ENCODE measurements around the gene FAM9B. TPM values are rescaled to one million over a fixed set of nuclear protein-coding genes. Genes with fewer than 3 reads are reported as not detected.
"Not testable (repeated sequence)": the region's sequence is repeated elsewhere in the genome, so short reads cannot be mapped to it uniquely, and the experiment has no call there.

FAM9B gene
- total and polyA plus RNA-seq, 11 donors, result not detected

DNA sequence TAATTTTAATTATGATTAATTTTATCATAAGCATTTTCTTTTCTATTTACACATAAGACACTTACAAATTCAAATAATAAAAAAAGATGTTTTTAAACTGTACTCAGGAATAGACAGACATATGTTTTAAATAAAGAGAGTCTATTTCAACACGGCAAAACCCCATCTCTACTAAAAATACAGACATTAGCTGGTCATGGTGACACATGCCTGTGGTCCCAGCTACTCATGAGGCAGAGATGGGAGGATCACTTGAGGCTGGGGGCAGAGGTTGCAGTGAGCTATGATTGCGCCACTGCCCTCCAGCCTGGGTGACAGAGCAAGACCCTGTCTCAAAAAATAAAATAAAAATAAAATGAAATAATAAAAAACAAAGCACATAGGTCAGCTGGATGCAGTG lies 14.8 kb downstream of the FAM9B start:
- Histone ChIP-seq H3K36me3 (no peaks in the 10 kb centered on the region), H3K9me3 (no peaks in the 10 kb centered on the region), H3K27me3 (no peaks in the 10 kb centered on the region), H3K27ac (no peak overlapping the region), H3K4me3 (no peak overlapping the region), H3K4me1 (no peaks in the 10 kb centered on the region)
- TF ChIP-seq POLR2A (IDR thresholded peaks at IDR 0.05), result no peak
- TF ChIP-seq, protein P1, sequence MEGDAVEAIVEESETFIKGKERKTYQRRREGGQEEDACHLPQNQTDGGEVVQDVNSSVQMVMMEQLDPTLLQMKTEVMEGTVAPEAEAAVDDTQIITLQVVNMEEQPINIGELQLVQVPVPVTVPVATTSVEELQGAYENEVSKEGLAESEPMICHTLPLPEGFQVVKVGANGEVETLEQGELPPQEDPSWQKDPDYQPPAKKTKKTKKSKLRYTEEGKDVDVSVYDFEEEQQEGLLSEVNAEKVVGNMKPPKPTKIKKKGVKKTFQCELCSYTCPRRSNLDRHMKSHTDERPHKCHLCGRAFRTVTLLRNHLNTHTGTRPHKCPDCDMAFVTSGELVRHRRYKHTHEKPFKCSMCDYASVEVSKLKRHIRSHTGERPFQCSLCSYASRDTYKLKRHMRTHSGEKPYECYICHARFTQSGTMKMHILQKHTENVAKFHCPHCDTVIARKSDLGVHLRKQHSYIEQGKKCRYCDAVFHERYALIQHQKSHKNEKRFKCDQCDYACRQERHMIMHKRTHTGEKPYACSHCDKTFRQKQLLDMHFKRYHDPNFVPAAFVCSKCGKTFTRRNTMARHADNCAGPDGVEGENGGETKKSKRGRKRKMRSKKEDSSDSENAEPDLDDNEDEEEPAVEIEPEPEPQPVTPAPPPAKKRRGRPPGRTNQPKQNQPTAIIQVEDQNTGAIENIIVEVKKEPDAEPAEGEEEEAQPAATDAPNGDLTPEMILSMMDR (IDR thresholded peaks at IDR 0.05), result no peak
- ATAC-seq (no peak), DNase-seq (no peak)
- intact Hi-C loops (cut with DNase I), result no loop called here
- WGBS, 4 donors, result 78 to 84% (median 78%) methylated on average over 2 of the region's 2 CpGs

DNA sequence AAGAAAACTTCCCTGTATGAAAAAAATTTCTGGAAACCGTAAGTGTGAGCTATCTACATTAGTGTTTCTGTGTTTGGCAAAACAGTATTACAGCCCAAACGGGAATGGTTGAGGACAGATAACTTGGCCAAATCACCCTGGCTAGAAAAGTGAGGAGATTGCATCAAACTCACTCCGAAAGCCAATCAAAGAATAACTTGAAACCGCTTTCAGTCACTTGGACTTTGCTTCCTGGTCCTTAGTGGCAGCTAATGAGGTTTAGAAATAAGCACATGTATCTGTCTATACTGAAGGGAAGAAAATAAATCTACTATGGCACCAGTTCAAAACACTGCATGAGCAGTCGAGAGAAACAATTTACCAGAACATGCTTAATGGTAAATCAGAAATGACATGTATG lies 15.6 kb downstream of the FAM9B start:
- intact Hi-C loops (cut with DNase I); ATAC-seq; H3K36me3 ChIP-seq; H3K9me3 ChIP-seq; H3K27me3 ChIP-seq; H3K4me3 ChIP-seq; DNase-seq; H3K27ac ChIP-seq; H3K4me1 ChIP-seq: not testable (repeated sequence)
- 73 to 78% (median 76%) methylated on average over 5 of the region's 5 CpGs for WGBS, 4 donors

DNA sequence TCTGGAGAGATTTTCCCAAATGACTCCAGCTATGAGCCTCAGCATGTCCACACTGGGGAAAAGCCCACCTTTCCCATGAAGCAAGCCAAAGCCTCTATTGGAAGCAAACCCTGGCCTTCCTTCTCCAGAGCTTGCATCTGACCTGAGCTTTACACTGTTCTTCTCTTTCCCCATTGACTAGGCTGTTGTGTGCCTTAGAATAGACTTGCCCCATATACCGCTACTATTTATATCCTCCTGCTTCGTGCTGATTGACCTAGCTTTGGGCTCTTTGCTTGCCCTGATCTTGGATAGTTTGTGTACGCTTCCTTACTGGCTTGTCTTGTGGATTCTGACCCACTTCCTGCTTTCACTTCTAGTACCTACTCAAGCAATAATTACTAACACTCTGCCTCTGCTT lies 30.9 kb downstream of the FAM9B start:
- no peaks in the 10 kb centered on the region for H3K4me1 ChIP-seq
- H3K36me3 ChIP-seq, result no peaks in the 10 kb centered on the region
- no peak overlapping the region for H3K4me3 ChIP-seq
- intact Hi-C loops (cut with DNase I), result no loop called here
- H3K27me3 ChIP-seq, result peaks cover 0 to 11% (median 0%) of the 10 kb centered on the region in 9 donors
- no peak overlapping the region for H3K27ac ChIP-seq
- 38 to 63% (median 50%) methylated on average over 3 of the region's 3 CpGs for WGBS, 4 donors
- ATAC-seq, result peak in 2 of 4 donors; percentile 32 to 62
- DNase-seq, result no peak
- H3K9me3 ChIP-seq, result no peaks in the 10 kb centered on the region
- TF ChIP-seq POLR2A (IDR thresholded peaks at IDR 0.05), result no peak
- TF ChIP-seq, protein P1 (IDR thresholded peaks at IDR 0.05), result no peak

DNA sequence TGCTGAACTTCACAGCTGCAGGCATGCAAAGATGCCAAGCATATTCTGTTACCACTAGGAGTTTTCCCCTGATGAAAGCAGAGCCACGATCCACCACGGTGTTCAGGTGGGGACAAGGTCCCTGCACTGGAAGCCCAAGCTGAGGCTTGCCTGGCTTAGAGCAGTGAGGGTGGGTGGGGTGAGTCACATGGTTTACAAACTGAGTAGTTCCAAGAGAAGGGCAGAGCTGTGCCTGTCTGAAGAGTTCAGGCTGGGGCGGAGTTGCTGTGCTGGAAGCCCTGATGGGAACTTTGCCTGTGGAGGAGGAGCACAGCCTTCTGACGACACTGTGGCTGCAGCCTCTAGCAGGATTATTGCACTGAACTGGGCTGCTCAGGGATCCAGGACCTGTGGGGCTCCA lies 45.5 kb downstream of the FAM9B start:
- H3K4me3 ChIP-seq, result no peak overlapping the region
- no peaks in the 10 kb centered on the region for H3K4me1 ChIP-seq
- intact Hi-C loops (cut with DNase I), result no loop called here
- TF ChIP-seq, protein P1 (IDR thresholded peaks at IDR 0.05), result no peak
- TF ChIP-seq POLR2A (IDR thresholded peaks at IDR 0.05), result no peak
- ATAC-seq (peak; percentile 51 to 77 (median 62)), DNase-seq (peak in 1 of 5 donors; percentile 28)
- no peak overlapping the region for H3K27ac ChIP-seq
- WGBS, 4 donors, result 38 to 53% (median 47%) methylated on average over 3 to 4 of the region's 4 CpGs
- H3K36me3 ChIP-seq, result no peaks in the 10 kb centered on the region
- H3K9me3 ChIP-seq, result no peaks in the 10 kb centered on the region
- H3K27me3 ChIP-seq, result peaks cover 0 to 8% (median 0%) of the 10 kb centered on the region in 9 donors

DNA sequence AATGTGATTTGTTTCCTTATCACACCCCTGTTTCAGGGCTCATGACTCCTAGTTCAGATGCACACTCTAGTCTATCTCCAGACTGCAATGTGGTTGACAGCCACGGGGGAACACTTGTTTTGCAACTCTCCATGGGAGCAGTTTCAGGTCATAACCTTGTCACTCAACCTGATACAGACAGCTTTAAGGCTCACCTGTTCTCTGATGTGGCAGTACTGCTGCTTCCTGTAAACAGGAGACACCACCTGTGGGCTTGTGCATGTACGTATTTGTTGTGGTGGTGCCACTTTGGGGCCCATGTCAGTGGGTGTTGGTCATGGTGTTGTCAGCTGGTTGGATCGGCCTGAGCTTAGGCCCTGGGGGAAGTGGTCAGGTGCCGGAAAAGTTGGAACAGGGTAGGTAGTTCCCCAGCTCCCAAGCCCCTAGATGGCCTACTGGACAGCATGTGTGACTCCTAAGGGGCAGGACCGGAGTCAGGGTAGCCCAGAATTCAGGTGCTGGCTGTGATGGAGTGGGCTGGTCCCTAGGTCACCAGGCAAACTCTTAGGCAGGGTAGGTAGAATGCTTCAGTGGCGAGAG lies 46.2 kb downstream of the FAM9B start:
- no peak for TF ChIP-seq POLR2A (IDR thresholded peaks at IDR 0.05)
- TF ChIP-seq, protein P1 (IDR thresholded peaks at IDR 0.05), result no peak
- Histone ChIP-seq H3K4me1 (no peaks in the 10 kb centered on the region), H3K36me3 (no peaks in the 10 kb centered on the region), H3K27me3 (peaks cover 0 to 12% (median 0%) of the 10 kb centered on the region in 9 donors), H3K27ac (no peak overlapping the region), H3K9me3 (no peaks in the 10 kb centered on the region), H3K4me3 (no peak overlapping the region)
- intact Hi-C loops (cut with DNase I), result no loop called here
- no peak for DNase-seq
- 82 to 88% (median 85%) methylated on average over 2 to 6 of the region's 6 CpGs for WGBS, 4 donors
- peak in 1 of 4 donors; percentile 15 for ATAC-seq
